SK-N-SH (cell line): Measurements from ENCODE around the gene MYO1D. TPM values are rescaled to one million over a fixed set of nuclear protein-coding genes. Genes with fewer than 3 reads are reported as not detected.
"Not testable (repeated sequence)": the region's sequence is repeated elsewhere in the genome, so short reads cannot be mapped to it uniquely, and the experiment has no call there.

Experiments used
- CTCF ChIA-PET: fragments of 300-600, 350-600 bp; formaldehyde crosslinking; extraction: SDS; loops from one replicate; lab custom pipeline; 2021; lab: Yijun Ruan, JAX
- POLR2A ChIA-PET: fragments of 350-600 bp; sonication (Branson Sonifier 250); formaldehyde crosslinking; extraction: SDS; loops from one replicate; lab custom pipeline; 2020; ENCODE audit warnings: antibody characterized with exemption, inconsistent platforms; lab: Yijun Ruan, JAX
- DNase-seq: peaks from one replicate; pipeline ENCODE4 v3.0.0; 2012
- H2AFZ ChIP-seq: fragments of 200-600 bp; sonication (generic); 2 replicates; pipeline ENCODE4 v1.8.1; 2016; ENCODE audit warnings: antibody characterized with exemption, mild to moderate bottlenecking, low read depth
- H3F3A ChIP-seq: fragments of 200-600 bp; sonication (generic); replicated peaks from 2 replicates; pipeline ENCODE3; 2016; ENCODE audit warnings: antibody characterized with exemption, mild to moderate bottlenecking; ENCODE audit not compliant: insufficient read depth
- H3K27ac ChIP-seq, 2 experiments: fragments of 200-500 bp in 1 of 2; fragments of 200-600 bp in 1 of 2; sonication (Bioruptor generic) in 1 of 2; sonication (generic), shearing (Covaris generic) in 1 of 2; 2 replicates each; pipeline versions ENCODE4 v1.5.1 to v1.6.1; 2014 to 2016; ENCODE audit warnings: low read depth in 2 of 2, inconsistent platforms in 1 of 2, low read length in 1 of 2, mild to moderate bottlenecking in 1 of 2, mixed read lengths in 1 of 2
- H3K27me3 ChIP-seq: fragments of 200-600 bp; sonication (generic), shearing (Covaris generic); 2 replicates; pipeline ENCODE4 v1.6.1; 2016; ENCODE audit warnings: mixed run types; ENCODE audit not compliant: insufficient read depth
- H3K36me3 ChIP-seq, 2 experiments: fragments of 200-500 bp in 1 of 2; fragments of 200-600 bp in 1 of 2; sonication (Bioruptor generic) in 1 of 2; sonication (generic) in 1 of 2; replicated peaks in 1 of 2; 2 replicates each; pipeline versions ENCODE3 to v1.5.1; 2014 to 2016; ENCODE audit warnings: low read length in 1 of 2, mild to moderate bottlenecking in 1 of 2; ENCODE audit not compliant: insufficient read depth in 2 of 2, control insufficient read depth in 1 of 2
- H3K4me1 ChIP-seq, 2 experiments: fragments of 200-500 bp in 1 of 2; fragments of 200-600 bp in 1 of 2; sonication (Bioruptor generic) in 1 of 2; sonication (generic), shearing (Covaris generic) in 1 of 2; 2 replicates each; pipeline versions ENCODE4 v1.5.1 to v1.6.1; 2014 to 2016; ENCODE audit warnings: low read depth in 1 of 2, low read length in 1 of 2, mixed run types in 1 of 2; ENCODE audit not compliant: insufficient read depth in 2 of 2, control insufficient read depth in 1 of 2
- H3K4me2 ChIP-seq: fragments of 200-600 bp; sonication (generic), shearing (Covaris generic); 2 replicates; pipeline ENCODE4 v1.6.1; 2017; ENCODE audit warnings: mixed run types
- H3K4me3 ChIP-seq, 2 experiments: fragments of 200-500 bp in 1 of 2; fragments of 200-600 bp in 1 of 2; sonication (Bioruptor generic) in 1 of 2; sonication (generic), shearing (Covaris generic) in 1 of 2; 2 replicates each; pipeline versions ENCODE4 v1.5.1 to v1.8.1; 2014 to 2016; ENCODE audit warnings: low read depth in 2 of 2, inconsistent platforms in 1 of 2, low read length in 1 of 2, mild to moderate bottlenecking in 1 of 2, mixed read lengths in 1 of 2, moderate library complexity in 1 of 2
- H3K79me2 ChIP-seq: fragments of 200-600 bp; sonication (generic); 2 replicates; pipeline ENCODE4 v1.8.1; 2017; ENCODE audit warnings: mild to moderate bottlenecking; ENCODE audit not compliant: insufficient read depth
- H3K9ac ChIP-seq: fragments of 200-600 bp; sonication (generic); 2 replicates; pipeline ENCODE4 v1.6.1; 2017; ENCODE audit warnings: mixed run types
- H3K9me2 ChIP-seq: fragments of 200-600 bp; sonication (generic); 2 replicates; pipeline ENCODE4 v1.6.1; 2017; ENCODE audit warnings: mixed run types
- H3K9me3 ChIP-seq: fragments of 200-600 bp; sonication (generic); 2 replicates; pipeline ENCODE4 v1.6.1; 2017; ENCODE audit warnings: mixed run types, mild to moderate bottlenecking, moderate library complexity
- H4K20me1 ChIP-seq: fragments of 200-600 bp; sonication (generic); 2 replicates; pipeline ENCODE4 v1.6.1; 2017; ENCODE audit warnings: mild to moderate bottlenecking, mixed run types; ENCODE audit not compliant: insufficient read depth
- GABPA ChIP-seq: IDR thresholded peaks from 2 replicates; pipeline ENCODE4 v1.4.0; 2012; ENCODE audit warnings: low read depth, mild to moderate bottlenecking
- PBX3 ChIP-seq: IDR thresholded peaks from 2 replicates; pipeline ENCODE4; 2012
- USF1 ChIP-seq: IDR thresholded peaks from 2 replicates; pipeline ENCODE4 v1.4.0; 2012; ENCODE audit warnings: low read depth, borderline replicate concordance
- USF2 ChIP-seq: fragments of 150-350 bp; IDR thresholded peaks from 2 replicates; pipeline ENCODE4 v1.6.1; 2017; ENCODE audit warnings: antibody characterized with exemption, low read length, low read depth, borderline replicate concordance
- WGBS: methylation state at CpG from one replicate; pipeline ENCODE4 v1.1.6; 2017; ENCODE audit warnings: low lambda C conversion rate; 5-methylcytosine and 5-hydroxymethylcytosine counted together
- polyA plus RNA-seq, 3 experiments: library from polyadenylated mRNA; depleted of rRNA; stranded (reverse); fragments of >200 nt; gene quantifications; 2 replicates each; pipeline ENCODE4 v1.2.3, GENCODE V29; 2012

The MYO1D gene
- polyA plus RNA-seq, 1 of the 3 experiments (the other 2 are of a cell fraction): 20.4 TPM

GRCh38 chr17:32824334-32824733, 52.6 kb downstream of the MYO1D start:
- Histone ChIP-seq H3K4me2 (no peak overlapping the region), H3K36me3 (no peaks in the 10 kb centered on the region), H3K27me3 (no peaks in the 10 kb centered on the region), H3F3A (peaks cover 39% of the 10 kb centered on the region), H3K9me3 (no peaks in the 10 kb centered on the region), H2AFZ (no peak overlapping the region), H3K4me1 (peaks cover under 1 to 11% of the 10 kb centered on the region in 2 experiments), H3K9ac (no peak overlapping the region), H3K4me3 (no peak overlapping the region), H3K9me2 (no peaks in the 10 kb centered on the region), H4K20me1 (no peaks in the 10 kb centered on the region), H3K79me2 (peaks cover 7% of the 10 kb centered on the region), H3K27ac (no peak overlapping the region)
- ChIA-PET POLR2A (no interaction called here), CTCF (interaction anchor here (1.0 to 1.2 kb wide), 2 partner anchors 41 to 53 kb away, joined by 4 read pairs; partner anchors contain the start of gene MYO1D)
- TF ChIP-seq GABPA (no peak), PBX3 (no peak)
- DNase-seq: no peak
- 93% methylated on average over 3 of the region's 3 CpGs for WGBS

GRCh38 chr17:32822996-32823395, 53.9 kb downstream of the MYO1D start:
- no peak overlapping the region for H3K4me2 ChIP-seq
- peak; percentile 16 for DNase-seq
- no peaks in the 10 kb centered on the region for H3K36me3 ChIP-seq
- ChIA-PET CTCF (no interaction called here), POLR2A (no interaction called here)
- H3K4me3 ChIP-seq: peak overlapping the region in 1 of 2 experiments; percentile 47; a peak in 1 of 4 replicates
- no peaks in the 10 kb centered on the region for H3K9me2 ChIP-seq
- no peaks in the 10 kb centered on the region for H3K9me3 ChIP-seq
- H3K27ac ChIP-seq: no peak overlapping the region
- no peaks in the 10 kb centered on the region for H3K27me3 ChIP-seq
- peaks cover 35% of the 10 kb centered on the region for H3F3A ChIP-seq
- 87% methylated on average over 2 of the region's 2 CpGs for WGBS
- H4K20me1 ChIP-seq: no peaks in the 10 kb centered on the region
- no peak overlapping the region for H3K9ac ChIP-seq
- no peak for TF ChIP-seq USF2
- peak; percentile 65 for TF ChIP-seq USF1
- peaks cover 7% of the 10 kb centered on the region for H3K79me2 ChIP-seq
- H2AFZ ChIP-seq: peak overlapping the region; percentile 89
- H3K4me1 ChIP-seq: peaks cover 2 to 5% of the 10 kb centered on the region in 2 experiments

- H3K9me3 ChIP-seq, H3K9ac ChIP-seq, CTCF ChIA-PET, POLR2A ChIA-PET, H3K9me2 ChIP-seq, H3K4me1 ChIP-seq, H3K4me2 ChIP-seq, H4K20me1 ChIP-seq, H3K27me3 ChIP-seq, H3K27ac ChIP-seq, H3K36me3 ChIP-seq, H3K79me2 ChIP-seq: not testable (repeated sequence)
- 25% methylated on average over 19 of the region's 82 CpGs for WGBS
- peak overlapping the region; percentile 89 for H2AFZ ChIP-seq
- peaks cover 27% of the 10 kb centered on the region for H3F3A ChIP-seq
- peak overlapping the region in 1 of 2 experiments; percentile 47; a peak in 2 of 4 replicates for H3K4me3 ChIP-seq
- peak; percentile 82 for DNase-seq
These were observed 54.7 kb downstream of the MYO1D start for GRCh38 chr17:32821987-32822934.
